Esophagus squamous epithelium (tissue), 5 donors: ENCODE results near the gene SLC44A1. TPM values are rescaled to one million over a fixed set of nuclear protein-coding genes. Genes with fewer than 3 reads are reported as not detected.

Source experiments
- DNase-seq: peaks from one replicate; lab custom pipeline; 2025; lab: John Stamatoyannopoulos, UW
- H3K27ac ChIP-seq, 4 donors: fragments of 200-600 bp; sonication (generic); one replicate each; pipeline ENCODE4 v1.5.1; 2016 to 2019; ENCODE audit warnings: mild to moderate bottlenecking in 1 of 4
- H3K27me3 ChIP-seq, 4 donors: fragments of 200-600 bp; sonication (generic); 1 replicate in 3 of 4; 2 replicates in 1 of 4; pipeline versions ENCODE4 v1.5.1 to v1.6.0; 2017 to 2021; ENCODE audit warnings: antibody characterized with exemption in 1 of 4
- H3K36me3 ChIP-seq, 3 donors: fragments of 200-600 bp; sonication (generic); one replicate each; pipeline ENCODE4 v1.5.1; 2016 to 2019
- H3K4me1 ChIP-seq, 3 donors: fragments of 200-600 bp; sonication (generic); one replicate each; pipeline ENCODE4 v1.5.1; 2017 to 2019
- H3K4me3 ChIP-seq, 4 donors: fragments of 200-600 bp; sonication (generic); 1 replicate in 3 of 4; 2 replicates in 1 of 4; pipeline ENCODE4 v1.5.1; 2016 to 2019; ENCODE audit warnings: mild to moderate bottlenecking in 2 of 4, moderate library complexity in 1 of 4
- H3K9me3 ChIP-seq, 3 donors: fragments of 200-600 bp; sonication (generic); one replicate each; pipeline ENCODE4 v1.5.1; 2016 to 2019
- POLR2A ChIP-seq, 4 donors: fragments of 450-650 bp; IDR thresholded peaks; one replicate each; pipeline ENCODE4 v1.6.1; 2017; ENCODE audit warnings: antibody characterized with exemption in 4 of 4, mild to moderate bottlenecking in 4 of 4, moderate library complexity in 3 of 4
- WGBS, 2 donors: methylation state at CpG; one replicate each; pipeline ENCODE4 v1.1.5; 2018; 5-methylcytosine and 5-hydroxymethylcytosine counted together
- intact Hi-C: fragments of 100-400 bp; cut with DNase I; formaldehyde crosslinking; loops from one replicate; pipeline ENCODE4 v1.15.0; 2022
- total RNA-seq, 4 donors: library from RNA; depleted of rRNA; stranded (reverse); fragments of >200 nt; gene quantifications; one replicate each; pipeline ENCODE4 v1.1.0, GENCODE V29; 2016
- TF ChIP-seq, protein P1 (sequence below), 6 experiments: fragments of 450-650 bp in 4 of 6; fragments of 200-600 bp in 2 of 6; sonication (generic) in 2 of 6; IDR thresholded peaks; one replicate each; pipeline ENCODE4 v1.5.1; 2016 to 2019; ENCODE audit warnings: antibody characterized with exemption in 6 of 6, mild to moderate bottlenecking in 4 of 6, moderate library complexity in 4 of 6
- donor health status: DM: yes; HTN: yes; CAD: no.

Gene SLC44A1
- total RNA-seq, 4 donors from 2014 or later = 19.9 to 52.9 (median 37.8) TPM

DNA sequence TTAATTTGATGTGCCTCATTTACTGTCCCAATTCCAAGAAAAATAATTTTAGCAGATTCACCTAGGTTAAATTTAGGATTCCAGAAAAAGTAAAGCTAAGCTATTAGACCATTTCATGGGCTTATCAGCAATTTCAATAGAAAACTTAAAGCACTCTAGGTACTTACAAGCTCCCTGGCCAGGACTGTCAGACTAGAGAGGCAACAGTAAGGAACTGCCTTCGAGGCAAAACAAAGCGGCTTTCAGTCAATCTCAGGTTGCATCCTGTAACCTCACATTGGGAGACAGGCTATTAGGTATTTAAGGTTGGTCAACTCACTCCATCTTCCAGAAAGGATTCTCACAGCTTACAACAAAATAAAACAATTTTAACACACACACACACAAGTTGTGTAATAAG lies 154.7 kb downstream of the SLC44A1 start:
- H3K27me3 ChIP-seq = no peaks in the 10 kb centered on the region
- H3K9me3 ChIP-seq = no peaks in the 10 kb centered on the region
- no peaks in the 10 kb centered on the region for H3K36me3 ChIP-seq
- H3K4me3 ChIP-seq = no peak overlapping the region
- no peak for DNase-seq
- 74 to 92% methylated on average over 2 of the region's 2 CpGs for WGBS, 2 donors
- H3K27ac ChIP-seq = no peak overlapping the region
- TF ChIP-seq POLR2A (IDR thresholded peaks at IDR 0.05) = no peak
- TF ChIP-seq, protein P1, sequence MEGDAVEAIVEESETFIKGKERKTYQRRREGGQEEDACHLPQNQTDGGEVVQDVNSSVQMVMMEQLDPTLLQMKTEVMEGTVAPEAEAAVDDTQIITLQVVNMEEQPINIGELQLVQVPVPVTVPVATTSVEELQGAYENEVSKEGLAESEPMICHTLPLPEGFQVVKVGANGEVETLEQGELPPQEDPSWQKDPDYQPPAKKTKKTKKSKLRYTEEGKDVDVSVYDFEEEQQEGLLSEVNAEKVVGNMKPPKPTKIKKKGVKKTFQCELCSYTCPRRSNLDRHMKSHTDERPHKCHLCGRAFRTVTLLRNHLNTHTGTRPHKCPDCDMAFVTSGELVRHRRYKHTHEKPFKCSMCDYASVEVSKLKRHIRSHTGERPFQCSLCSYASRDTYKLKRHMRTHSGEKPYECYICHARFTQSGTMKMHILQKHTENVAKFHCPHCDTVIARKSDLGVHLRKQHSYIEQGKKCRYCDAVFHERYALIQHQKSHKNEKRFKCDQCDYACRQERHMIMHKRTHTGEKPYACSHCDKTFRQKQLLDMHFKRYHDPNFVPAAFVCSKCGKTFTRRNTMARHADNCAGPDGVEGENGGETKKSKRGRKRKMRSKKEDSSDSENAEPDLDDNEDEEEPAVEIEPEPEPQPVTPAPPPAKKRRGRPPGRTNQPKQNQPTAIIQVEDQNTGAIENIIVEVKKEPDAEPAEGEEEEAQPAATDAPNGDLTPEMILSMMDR (IDR thresholded peaks at IDR 0.05) = no peak
- no peaks in the 10 kb centered on the region for H3K4me1 ChIP-seq
- intact Hi-C loops = no loop called here

DNA sequence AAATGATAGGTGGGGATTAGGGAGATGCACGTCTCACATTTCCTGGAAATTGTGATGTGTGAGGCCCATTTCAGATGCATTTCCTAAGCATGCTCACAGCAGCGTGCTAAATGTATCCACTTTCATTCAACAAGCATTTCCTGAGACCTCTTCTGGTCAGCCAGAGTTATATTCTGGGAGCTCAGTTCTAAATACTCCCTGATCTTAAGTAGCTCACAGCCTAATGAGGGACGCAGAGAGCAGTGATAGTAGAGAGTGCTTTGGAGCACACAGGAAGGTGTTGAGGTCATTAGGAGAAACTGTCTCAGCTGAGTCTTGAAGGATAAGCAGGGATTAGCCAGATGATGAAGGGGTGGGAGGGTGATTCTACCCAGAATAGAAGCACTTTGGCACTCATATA lies 157.2 kb downstream of the SLC44A1 start:
- intact Hi-C loops = no loop called here
- H3K4me1 ChIP-seq = no peaks in the 10 kb centered on the region
- no peak for DNase-seq
- H3K36me3 ChIP-seq = no peaks in the 10 kb centered on the region
- 52 to 72% methylated on average over 2 to 3 of the region's 3 CpGs for WGBS, 2 donors
- no peaks in the 10 kb centered on the region for H3K27me3 ChIP-seq
- no peak overlapping the region for H3K4me3 ChIP-seq
- H3K27ac ChIP-seq = no peak overlapping the region
- H3K9me3 ChIP-seq = no peaks in the 10 kb centered on the region
- TF ChIP-seq, protein P1 (IDR thresholded peaks at IDR 0.05) = no peak
- TF ChIP-seq POLR2A (IDR thresholded peaks at IDR 0.05) = no peak

DNA sequence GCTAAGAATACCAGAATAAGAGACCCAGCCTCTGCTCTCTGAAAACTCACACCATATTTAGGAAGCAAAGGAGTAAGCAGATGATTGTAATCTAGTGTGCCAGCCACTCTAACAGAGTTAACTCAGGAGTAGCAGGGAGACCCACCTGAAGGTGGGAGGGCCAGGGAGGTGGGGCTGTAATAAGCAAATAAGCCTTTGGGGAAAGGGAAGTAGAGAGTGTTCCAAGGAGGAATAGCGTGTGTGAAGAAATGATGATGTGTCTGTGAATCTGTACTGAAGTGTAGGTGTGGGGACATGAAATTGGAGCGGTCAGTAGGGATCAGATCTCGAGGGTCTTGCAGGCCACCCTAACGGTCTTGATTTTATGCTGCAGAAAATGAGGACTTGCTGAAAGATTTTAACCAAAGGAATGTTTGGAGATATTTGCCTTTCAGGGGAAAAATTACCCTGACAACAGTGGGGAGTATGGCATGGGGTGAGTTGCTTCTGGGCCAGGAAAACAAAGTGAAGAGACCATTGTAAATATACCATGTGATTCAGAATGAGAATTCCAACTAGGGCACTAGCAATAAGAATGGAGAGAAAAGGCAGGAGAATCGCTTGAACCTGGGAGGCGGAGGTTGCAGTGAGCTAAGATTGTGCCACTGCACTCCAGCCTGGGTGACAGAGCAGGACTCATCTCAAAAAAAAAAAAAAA lies 159.2 kb downstream of the SLC44A1 start:
- DNase-seq = no peak
- H3K27ac ChIP-seq = no peak overlapping the region
- no peaks in the 10 kb centered on the region for H3K9me3 ChIP-seq
- intact Hi-C loops = no loop called here
- H3K4me1 ChIP-seq = no peaks in the 10 kb centered on the region
- WGBS, 2 donors = 73 to 77% methylated on average over 6 of the region's 6 CpGs
- no peak overlapping the region for H3K4me3 ChIP-seq
- TF ChIP-seq, protein P1 (IDR thresholded peaks at IDR 0.05) = no peak
- no peak for TF ChIP-seq POLR2A (IDR thresholded peaks at IDR 0.05)
- no peaks in the 10 kb centered on the region for H3K36me3 ChIP-seq
- no peaks in the 10 kb centered on the region for H3K27me3 ChIP-seq

DNA sequence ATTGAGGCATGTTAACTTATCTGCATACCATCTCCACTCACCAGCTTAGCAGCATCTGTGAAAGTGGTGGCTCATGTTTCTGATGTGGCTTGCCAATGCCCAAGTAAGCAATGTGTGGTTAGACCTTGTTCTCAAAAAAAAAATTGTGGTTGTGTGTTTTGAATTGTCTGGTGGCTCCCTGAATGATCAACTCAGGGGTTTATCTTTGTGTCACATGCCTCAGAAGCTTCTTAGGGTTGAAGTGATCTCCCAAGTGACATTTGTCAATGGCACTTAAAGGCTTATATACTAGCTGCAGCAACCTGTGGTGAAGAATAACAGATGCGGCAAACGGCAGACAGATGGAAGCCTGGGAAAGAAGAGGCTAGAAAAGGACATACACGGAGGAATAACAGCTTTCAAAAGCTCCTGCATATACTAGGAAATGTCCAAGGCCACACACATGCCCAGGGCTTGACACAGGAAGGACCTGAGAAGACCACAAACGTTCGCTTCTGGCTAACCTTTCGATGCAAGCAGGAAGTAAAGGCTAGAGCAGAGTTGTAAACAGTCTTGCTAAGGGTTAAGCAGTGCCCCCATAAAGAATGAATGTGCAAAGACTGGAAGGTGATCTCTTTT lies 161.2 kb downstream of the SLC44A1 start:
- H3K4me1 ChIP-seq = no peaks in the 10 kb centered on the region
- H3K27me3 ChIP-seq = no peaks in the 10 kb centered on the region
- no peak overlapping the region for H3K4me3 ChIP-seq
- no peak overlapping the region for H3K27ac ChIP-seq
- peaks cover 0 to 5% (median 0%) of the 10 kb centered on the region in 3 donors for H3K9me3 ChIP-seq
- intact Hi-C loops = no loop called here
- no peak for DNase-seq
- no peak for TF ChIP-seq POLR2A (IDR thresholded peaks at IDR 0.05)
- TF ChIP-seq, protein P1 (IDR thresholded peaks at IDR 0.05) = no peak
- no peaks in the 10 kb centered on the region for H3K36me3 ChIP-seq
- WGBS, 2 donors = 37 to 43% methylated on average over 6 of the region's 6 CpGs

DNA sequence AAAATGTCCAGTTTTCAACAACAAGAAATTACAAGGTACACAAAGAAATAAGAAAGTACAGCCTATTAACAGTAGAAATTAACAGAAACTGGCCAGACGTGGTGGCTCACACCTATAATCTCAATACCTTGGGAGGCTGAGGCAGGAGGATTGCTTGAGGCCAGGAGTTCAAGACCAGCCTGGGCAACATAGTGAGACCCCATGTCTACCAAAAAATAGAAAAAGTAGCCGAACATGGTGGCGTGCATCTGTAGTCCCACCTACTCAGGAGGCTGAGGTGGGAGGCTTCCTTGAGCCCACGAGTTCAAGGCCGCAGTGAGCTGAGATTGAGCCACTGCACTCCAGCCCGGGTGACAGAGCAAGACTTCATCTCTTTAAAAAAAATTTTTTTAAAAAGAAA lies 161.9 kb downstream of the SLC44A1 start:
- Histone ChIP-seq H3K4me3 (no peak overlapping the region), H3K27ac (no peak overlapping the region), H3K4me1 (no peaks in the 10 kb centered on the region), H3K36me3 (no peaks in the 10 kb centered on the region), H3K9me3 (peaks cover 0 to 5% (median 0%) of the 10 kb centered on the region in 3 donors), H3K27me3 (no peaks in the 10 kb centered on the region)
- TF ChIP-seq, protein P1 (IDR thresholded peaks at IDR 0.05) = no peak
- TF ChIP-seq POLR2A (IDR thresholded peaks at IDR 0.05) = no peak
- intact Hi-C loops = no loop called here
- DNase-seq = no peak
- 93 to 98% methylated on average over 6 of the region's 6 CpGs for WGBS, 2 donors
